OCI-LY7 (cell line): ENCODE results near the gene CCDC172. TPM values are rescaled to one million over a fixed set of nuclear protein-coding genes. Genes with fewer than 3 reads are reported as not detected.

ENCODE experiments used
- BruUV-seq: library from RNA; stranded (reverse); fragments of 400-500 nt; replicated peaks from 2 replicates; lab custom pipeline; 2021; lab: Mats Ljungman, UMichigan
- CTCF ChIA-PET: fragments of 300-600 bp; sonication (Branson Sonifier 250); formaldehyde crosslinking; loops from one replicate; lab custom pipeline; 2022; ENCODE audit warnings: antibody characterized with exemption; ENCODE audit not compliant: unreplicated experiment; lab: Charles Lee
- POLR2A ChIA-PET: fragments of 300-600 bp; sonication (Branson Sonifier 250); formaldehyde crosslinking; loops from one replicate; lab custom pipeline; 2022; ENCODE audit warnings: antibody characterized with exemption; lab: Charles Lee
- DNase-seq: peaks from one replicate; pipeline ENCODE4 v3.0.0-alpha.2; 2015; ENCODE audit warnings: low spot score
- H2AFZ ChIP-seq: fragments of 200-600 bp; sonication (generic), shearing (Covaris generic); 2 replicates; pipeline ENCODE4 v1.6.1; 2014; ENCODE audit warnings: mild to moderate bottlenecking, antibody characterized with exemption, low read length, moderate library complexity
- H3K27ac ChIP-seq: fragments of 200-600 bp; sonication (generic); 2 replicates; pipeline ENCODE4 v1.5.1; 2014; ENCODE audit warnings: mixed run types, low read depth, mild to moderate bottlenecking, moderate library complexity, low read length, inconsistent platforms; ENCODE audit not compliant: poor library complexity, severe bottlenecking
- H3K36me3 ChIP-seq: fragments of 200-600 bp; sonication (generic); 2 replicates; pipeline ENCODE4 v1.6.1; 2014; ENCODE audit warnings: mild to moderate bottlenecking, antibody characterized with exemption, low read length, moderate library complexity, mixed read lengths; ENCODE audit not compliant: insufficient read depth
- H3K4me1 ChIP-seq: fragments of 200-600 bp; sonication (generic); 2 replicates; pipeline ENCODE4 v1.5.1; 2014; ENCODE audit warnings: mild to moderate bottlenecking, low read length; ENCODE audit not compliant: insufficient read depth, poor library complexity, severe bottlenecking
- H3K4me2 ChIP-seq: fragments of 200-600 bp; sonication (generic); 2 replicates; pipeline ENCODE4 v1.6.1; 2014; ENCODE audit warnings: mild to moderate bottlenecking, low read length
- H3K4me3 ChIP-seq: fragments of 200-600 bp; sonication (generic); 2 replicates; pipeline ENCODE4 v1.5.1; 2014; ENCODE audit warnings: mild to moderate bottlenecking, low read depth, low read length; ENCODE audit not compliant: poor library complexity, severe bottlenecking
- H3K79me2 ChIP-seq: fragments of 200-600 bp; sonication (generic); 2 replicates; pipeline ENCODE4 v1.6.1; 2016; ENCODE audit warnings: low read depth, mild to moderate bottlenecking, low read length, moderate library complexity, mixed read lengths; ENCODE audit not compliant: insufficient read depth
- H3K9me2 ChIP-seq: fragments of 200-600 bp; sonication (generic); 2 replicates; pipeline ENCODE4 v1.6.1; 2016; ENCODE audit warnings: mild to moderate bottlenecking, low read length, mixed read lengths; ENCODE audit not compliant: insufficient read depth
- H3K9me3 ChIP-seq: fragments of 200-600 bp; sonication (generic); 2 replicates; pipeline ENCODE4 v1.6.1; 2014; ENCODE audit warnings: mild to moderate bottlenecking, mixed run types, low read length, mixed read lengths
- H4K20me1 ChIP-seq: fragments of 200-600 bp; sonication (generic); 2 replicates; pipeline ENCODE4 v1.6.1; 2014; ENCODE audit warnings: mild to moderate bottlenecking, antibody characterized with exemption, low read length, moderate library complexity, mixed read lengths; ENCODE audit not compliant: insufficient read depth
- EZH2phosphoT487 ChIP-seq: fragments of 200-600 bp; sonication (generic); IDR thresholded peaks from 2 replicates; pipeline ENCODE4 v1.6.1; 2018; ENCODE audit warnings: low read depth, borderline replicate concordance, mild to moderate bottlenecking, mixed run types, antibody characterized with exemption, low read length, moderate library complexity, mixed read lengths
- intact Hi-C: fragments of 100-400 bp; cut with micrococcal nuclease; formaldehyde crosslinking; loops from one replicate; pipeline ENCODE4 v1.10.0; 2022; ENCODE audit not compliant: unreplicated experiment
- total RNA-seq, 2 experiments: library from RNA; depleted of rRNA in 1 of 2; stranded (reverse); fragments of >200 nt in 1 of 2; shearing (Covaris generic) in 1 of 2; gene quantifications; 2 replicates each; pipeline ENCODE4 v1.2.3, GENCODE V29; 2014 to 2022
- TF ChIP-seq, protein P1 (sequence below): fragments of 200-600 bp; sonication (generic); conservative IDR thresholded peaks from 2 replicates; pipeline ENCODE4 v1.5.1; 2014; ENCODE audit warnings: mild to moderate bottlenecking, antibody characterized with exemption, low read length, moderate library complexity, mixed read lengths

The CCDC172 gene
- total RNA-seq, 2 experiments from 2014 or later, result not detected

DNA sequence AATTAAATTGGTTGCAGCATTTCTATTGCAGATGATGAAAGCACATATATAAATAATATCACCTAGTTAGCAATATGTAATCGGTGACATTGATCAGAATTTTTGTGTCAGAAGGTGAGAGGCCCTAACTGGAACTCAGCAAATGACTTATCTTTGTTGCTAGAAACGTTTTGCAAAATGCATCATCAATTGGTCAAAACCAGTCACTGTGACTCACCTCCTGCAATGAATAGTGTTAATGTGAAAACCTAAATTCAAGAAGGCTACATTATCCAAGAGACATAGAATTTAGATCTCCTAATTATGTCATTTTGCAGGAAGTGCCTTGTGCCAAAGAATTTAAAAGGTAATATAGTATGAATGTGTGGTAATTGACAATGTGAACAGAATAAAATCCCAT lies 93.6 kb downstream of the CCDC172 start:
- Histone ChIP-seq H3K27ac (no peak overlapping the region), H2AFZ (no peak overlapping the region), H3K4me3 (no peak overlapping the region), H3K4me2 (no peak overlapping the region), H3K36me3 (no peaks in the 10 kb centered on the region), H3K79me2 (no peaks in the 10 kb centered on the region), H3K9me2 (no peaks in the 10 kb centered on the region), H4K20me1 (no peaks in the 10 kb centered on the region), H3K4me1 (no peaks in the 10 kb centered on the region), H3K9me3 (no peaks in the 10 kb centered on the region)
- TF ChIP-seq EZH2phosphoT487, result no peak
- BruUV-seq, result no TSS peak
- DNase-seq, result no peak
- ChIA-PET CTCF (no interaction called here), POLR2A (no interaction called here)
- intact Hi-C loops, result no loop called here

DNA sequence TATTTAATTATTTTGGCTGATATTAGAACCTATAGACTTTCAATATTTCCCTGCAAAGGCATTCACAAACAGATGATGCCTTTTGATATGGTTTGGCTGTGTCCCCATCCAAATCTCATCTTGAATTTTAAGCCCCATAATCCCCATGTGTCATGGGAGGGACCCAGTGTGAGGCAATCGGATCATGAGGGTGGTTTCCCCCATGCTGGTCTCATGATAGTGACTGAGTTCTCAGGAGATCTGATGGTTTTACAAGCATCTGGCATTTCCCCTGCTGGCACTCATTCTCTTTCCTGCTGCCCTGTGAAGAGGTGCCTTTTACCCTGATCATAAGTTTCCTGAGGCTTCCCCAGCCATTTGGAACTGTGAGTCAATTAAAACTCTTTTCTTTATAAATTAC lies 94.1 kb downstream of the CCDC172 start:
- Histone ChIP-seq H3K4me3 (no peak overlapping the region), H2AFZ (no peak overlapping the region), H3K4me1 (no peaks in the 10 kb centered on the region), H3K79me2 (no peaks in the 10 kb centered on the region), H3K36me3 (no peaks in the 10 kb centered on the region), H3K9me2 (no peaks in the 10 kb centered on the region), H4K20me1 (no peaks in the 10 kb centered on the region), H3K9me3 (no peaks in the 10 kb centered on the region), H3K4me2 (no peak overlapping the region), H3K27ac (no peak overlapping the region)
- intact Hi-C loops, result no loop called here
- TF ChIP-seq, protein P1, sequence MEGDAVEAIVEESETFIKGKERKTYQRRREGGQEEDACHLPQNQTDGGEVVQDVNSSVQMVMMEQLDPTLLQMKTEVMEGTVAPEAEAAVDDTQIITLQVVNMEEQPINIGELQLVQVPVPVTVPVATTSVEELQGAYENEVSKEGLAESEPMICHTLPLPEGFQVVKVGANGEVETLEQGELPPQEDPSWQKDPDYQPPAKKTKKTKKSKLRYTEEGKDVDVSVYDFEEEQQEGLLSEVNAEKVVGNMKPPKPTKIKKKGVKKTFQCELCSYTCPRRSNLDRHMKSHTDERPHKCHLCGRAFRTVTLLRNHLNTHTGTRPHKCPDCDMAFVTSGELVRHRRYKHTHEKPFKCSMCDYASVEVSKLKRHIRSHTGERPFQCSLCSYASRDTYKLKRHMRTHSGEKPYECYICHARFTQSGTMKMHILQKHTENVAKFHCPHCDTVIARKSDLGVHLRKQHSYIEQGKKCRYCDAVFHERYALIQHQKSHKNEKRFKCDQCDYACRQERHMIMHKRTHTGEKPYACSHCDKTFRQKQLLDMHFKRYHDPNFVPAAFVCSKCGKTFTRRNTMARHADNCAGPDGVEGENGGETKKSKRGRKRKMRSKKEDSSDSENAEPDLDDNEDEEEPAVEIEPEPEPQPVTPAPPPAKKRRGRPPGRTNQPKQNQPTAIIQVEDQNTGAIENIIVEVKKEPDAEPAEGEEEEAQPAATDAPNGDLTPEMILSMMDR, result no peak
- TF ChIP-seq EZH2phosphoT487, result no peak
- ChIA-PET POLR2A (no interaction called here), CTCF (no interaction called here)
- no peak for DNase-seq
- no TSS peak for BruUV-seq

GRCh38 chr10:116421815-116422214 lies 97.6 kb downstream of the CCDC172 start:
- POLR2A ChIA-PET, result no interaction called here
- H3K27ac ChIP-seq, result no peak overlapping the region
- CTCF ChIA-PET, result no interaction called here
- intact Hi-C loops, result no loop called here
- TF ChIP-seq, protein P1, result no peak
- no peak for TF ChIP-seq EZH2phosphoT487
- H3K4me1 ChIP-seq, result no peaks in the 10 kb centered on the region
- no peaks in the 10 kb centered on the region for H3K36me3 ChIP-seq
- no peak overlapping the region for H3K4me3 ChIP-seq
- H3K9me2 ChIP-seq, result no peaks in the 10 kb centered on the region
- no TSS peak for BruUV-seq
- DNase-seq, result no peak
- no peaks in the 10 kb centered on the region for H4K20me1 ChIP-seq
- no peak overlapping the region for H2AFZ ChIP-seq
- no peak overlapping the region for H3K4me2 ChIP-seq
- H3K79me2 ChIP-seq, result no peaks in the 10 kb centered on the region
- no peaks in the 10 kb centered on the region for H3K9me3 ChIP-seq
